NCI-H345 treated with DMSO at 0.1 percent for 48 hours (cell line): ENCODE measurements around the gene NPTN.

Experiments used
- DNase-seq: peaks from one replicate; lab custom pipeline; 2025; ENCODE audit not compliant: unreplicated experiment; lab: John Stamatoyannopoulos, UW

The NPTN gene

DNA sequence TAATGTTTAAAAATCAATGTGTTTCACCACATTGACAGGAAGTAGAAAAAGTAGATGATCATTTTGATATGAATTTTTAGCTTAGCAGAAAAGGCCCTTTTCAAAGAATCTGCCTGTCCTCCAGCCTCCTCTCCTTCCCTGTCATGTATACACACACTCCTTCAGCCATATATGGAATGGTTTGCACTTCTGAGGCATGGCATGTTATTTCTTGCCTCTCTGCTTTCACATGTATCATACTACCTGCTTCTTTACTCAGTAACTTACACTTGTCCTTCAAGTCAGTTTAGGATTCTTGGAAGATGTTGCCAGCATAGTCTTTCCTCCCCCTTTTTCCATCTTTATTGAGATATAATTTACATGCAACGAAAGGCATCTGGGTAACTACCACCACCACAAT, 111.2 kb downstream of the NPTN start:
- DNase-seq: no peak

DNA sequence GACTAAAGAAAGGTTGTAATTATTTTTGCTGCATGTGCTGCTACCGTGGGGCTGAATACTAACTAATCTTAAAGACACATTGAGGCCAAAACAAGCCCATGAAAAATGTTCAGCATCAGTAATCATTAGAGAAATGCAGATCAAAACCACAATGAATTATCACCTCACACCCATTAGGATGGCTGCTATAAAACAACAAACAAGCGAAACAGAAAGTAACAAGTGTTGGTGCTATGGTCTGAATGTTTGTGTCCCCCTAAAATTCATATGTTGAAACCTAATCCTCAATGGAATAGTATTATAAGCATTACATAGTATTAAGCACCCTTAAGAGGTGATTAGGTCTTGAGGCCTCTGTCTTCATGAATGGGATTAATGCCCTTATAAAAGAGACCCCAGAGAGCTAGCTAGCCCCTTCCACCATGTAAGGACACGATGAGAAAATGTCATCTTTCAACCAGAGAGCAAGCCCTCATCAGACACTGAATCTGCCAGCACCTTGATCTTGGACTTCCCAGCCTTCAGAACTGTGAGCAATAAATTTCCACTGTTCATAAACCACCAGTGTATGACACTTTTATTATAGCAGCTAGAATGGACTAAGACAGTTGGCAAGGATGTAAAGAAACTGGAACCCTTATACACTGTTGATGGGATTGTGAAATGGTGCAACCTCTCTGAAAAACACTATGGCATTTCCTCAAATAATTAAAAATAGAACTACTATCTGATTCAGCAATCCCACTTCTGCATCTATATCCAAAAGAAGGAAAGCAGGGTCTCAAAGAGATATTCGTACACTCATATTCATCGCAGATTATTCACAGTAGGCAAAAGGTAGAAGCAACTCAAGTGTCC, 114.1 kb downstream of the NPTN start:
- DNase-seq: no peak

DNA sequence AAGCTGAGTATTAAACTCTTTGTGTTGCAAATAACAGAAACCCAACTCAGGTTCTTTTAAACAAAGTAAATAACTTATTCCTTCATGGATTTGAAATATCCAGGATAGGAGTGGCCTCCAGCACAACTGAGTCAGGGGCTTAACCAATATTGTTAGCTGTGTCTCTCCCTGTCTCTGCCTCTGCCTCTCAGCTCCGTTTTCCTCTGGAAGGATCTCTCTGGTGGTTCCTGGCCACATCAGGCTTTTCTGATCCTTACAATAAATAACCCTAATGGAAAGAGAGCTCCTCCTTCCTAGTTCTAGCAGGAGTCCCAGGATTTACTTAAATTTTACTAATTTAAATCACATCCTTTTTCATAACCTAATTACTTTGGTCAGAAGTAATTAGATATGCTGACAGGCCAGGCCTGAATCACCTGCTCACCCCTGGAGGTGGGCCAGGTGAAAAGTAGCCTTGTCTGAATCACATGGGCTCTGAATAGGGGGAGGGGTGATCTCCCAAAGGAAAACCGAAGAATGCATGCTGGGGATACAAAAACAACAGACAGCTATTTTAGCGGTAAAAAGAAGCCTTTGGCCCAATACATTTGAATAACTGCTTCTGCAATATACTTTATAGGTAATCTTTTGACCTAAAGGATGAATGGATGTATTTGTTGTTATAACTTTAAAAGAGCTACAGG, 114.9 kb downstream of the NPTN start:
- DNase-seq: no peak

DNA sequence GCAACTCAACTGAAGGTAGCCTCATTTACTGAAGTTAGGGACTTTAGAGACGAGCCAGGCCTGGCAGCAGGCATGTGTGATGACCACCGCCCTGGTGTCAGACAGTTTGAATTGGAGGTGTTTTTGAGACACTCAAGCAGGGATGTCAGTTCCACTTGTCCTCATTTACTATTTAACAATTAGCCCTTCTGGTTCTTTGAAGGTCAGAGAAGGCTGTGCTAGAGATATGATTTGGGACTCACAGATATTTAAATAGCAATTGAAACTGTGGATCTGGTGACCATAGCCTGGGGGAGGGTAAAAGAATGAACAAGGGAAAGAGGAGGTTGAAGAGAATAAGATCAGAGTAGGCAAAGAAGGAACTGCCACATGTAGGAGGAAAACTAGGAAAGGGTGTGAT, 115.6 kb downstream of the NPTN start:
- DNase-seq: no peak

DNA sequence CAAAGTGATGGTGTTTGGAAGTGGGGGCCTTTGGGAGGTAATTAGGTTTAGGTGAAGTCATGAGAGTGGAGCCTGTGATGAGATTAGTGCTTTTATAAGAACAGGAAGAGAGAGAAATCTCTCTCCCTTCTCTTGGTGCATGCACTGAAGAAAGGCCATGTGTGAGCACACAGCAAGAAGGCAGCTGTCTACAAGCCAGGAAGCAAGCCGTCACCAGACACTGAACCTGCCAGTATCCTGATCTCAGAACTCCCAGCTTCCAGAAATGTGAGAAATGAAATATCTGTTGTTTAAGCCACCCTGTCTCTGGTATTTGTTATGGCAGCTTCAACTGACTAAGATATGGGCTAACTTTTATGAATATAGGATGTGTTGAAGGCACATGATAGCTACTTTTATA, 117.7 kb downstream of the NPTN start:
- no peak for DNase-seq
